Panc1 (cell line): ENCODE results near the gene EP300. TPM values are rescaled to one million over a fixed set of nuclear protein-coding genes. Genes with fewer than 3 reads are reported as not detected.

Experiments
- ATAC-seq: fragments of 200-7000 bp; cut with Tn5 transposase; 2 replicates; pipeline ENCODE4 v1.9.1; 2020; ENCODE audit warnings: mild to moderate bottlenecking, moderate library complexity
- BruUV-seq: library from RNA; stranded (reverse); fragments of 400-500 nt; replicated peaks from 2 replicates; lab custom pipeline; 2021; lab: Mats Ljungman, UMichigan
- CTCF ChIA-PET: fragments of 300-600 bp; sonication (Branson Sonifier 250); formaldehyde crosslinking; loops from one replicate; lab custom pipeline; 2022; ENCODE audit warnings: antibody characterized with exemption; lab: Charles Lee
- POLR2A ChIA-PET: fragments of 300-600 bp; sonication (Branson Sonifier 250); formaldehyde crosslinking; loops from one replicate; lab custom pipeline; 2022; ENCODE audit warnings: antibody characterized with exemption; lab: Charles Lee
- DNase-seq: peaks from one replicate; pipeline ENCODE4 v3.0.0-alpha.2; 2010; ENCODE audit warnings: low read depth, low spot score
- H3K27ac ChIP-seq: 2 replicates; pipeline ENCODE4 v1.5.1; 2011; ENCODE audit warnings: mild to moderate bottlenecking, low read length, inconsistent platforms
- H3K27me3 ChIP-seq: fragments of 200-500 bp; sonication (Bioruptor generic); 2 replicates; pipeline ENCODE4 v1.6.0; 2014; ENCODE audit warnings: low read length, inconsistent platforms; ENCODE audit not compliant: control insufficient read depth, insufficient read depth
- H3K36me3 ChIP-seq: fragments of 200-500 bp; sonication (Bioruptor generic); 2 replicates; pipeline ENCODE4 v1.5.1; 2014; ENCODE audit warnings: inconsistent platforms, mild to moderate bottlenecking, low read length, moderate library complexity; ENCODE audit not compliant: control insufficient read depth, insufficient read depth
- H3K4me1 ChIP-seq: 2 replicates; pipeline ENCODE4 v1.5.1; 2011; ENCODE audit warnings: inconsistent platforms, mild to moderate bottlenecking, low read length, moderate library complexity; ENCODE audit not compliant: control insufficient read depth, insufficient read depth
- H3K4me3 ChIP-seq, 2 experiments: 2 replicates each; pipeline ENCODE4 v1.5.1; 2011 to 2012; ENCODE audit warnings: low read depth in 2 of 2, low read length in 2 of 2, mild to moderate bottlenecking in 2 of 2, inconsistent platforms in 1 of 2, moderate library complexity in 1 of 2
- H3K9me3 ChIP-seq: fragments of 200-500 bp; sonication (Bioruptor generic); 2 replicates; pipeline ENCODE4 v1.5.1; 2014; ENCODE audit warnings: low read depth, mild to moderate bottlenecking, inconsistent platforms, low read length, moderate library complexity; ENCODE audit not compliant: control insufficient read depth, insufficient read depth
- POLR2AphosphoS5 ChIP-seq: IDR thresholded peaks from 2 replicates; pipeline ENCODE4 v1.6.1; 2012; ENCODE audit warnings: mild to moderate bottlenecking, low read depth, low read length, moderate library complexity
- REST ChIP-seq, 2 experiments: IDR thresholded peaks; 2 replicates each; pipeline ENCODE4 v1.6.1; 2011 to 2012; ENCODE audit warnings: low read depth in 2 of 2, control low read depth in 1 of 2, low read length in 1 of 2, mild to moderate bottlenecking in 1 of 2, moderate library complexity in 1 of 2; ENCODE audit not compliant: insufficient read depth in 1 of 2
- SIN3A ChIP-seq: IDR thresholded peaks from 2 replicates; pipeline ENCODE4 v1.6.1; 2012; ENCODE audit warnings: low read depth, mild to moderate bottlenecking, low read length, moderate library complexity, borderline replicate concordance; ENCODE audit not compliant: insufficient read depth
- TCF7L2 ChIP-seq: IDR thresholded peaks from 2 replicates; pipeline ENCODE4 v1.6.1; 2011; ENCODE audit warnings: mild to moderate bottlenecking, low read depth, low read length, inconsistent platforms
- in situ Hi-C: cut with HindIII; loops from 2 replicates; pipeline ENCODE4 v1.10.0; 2016; ENCODE audit warnings: low sequenced_read_pairs, low pct_unique_long_range_greater_than_20kb
- intact Hi-C: fragments of 100-400 bp; cut with micrococcal nuclease; formaldehyde crosslinking; loops from one replicate; pipeline ENCODE4 v1.10.0; 2022; ENCODE audit not compliant: unreplicated experiment
- total RNA-seq: library from RNA; stranded (reverse); gene quantifications from one replicate; pipeline ENCODE4 v1.2.1, GENCODE V29; 2021; ENCODE audit not compliant: unreplicated experiment
- TF ChIP-seq, protein P1 (sequence below): fragments of 450-650 bp; IDR thresholded peaks from 2 replicates; pipeline ENCODE4 v1.5.1; 2017; ENCODE audit warnings: mild to moderate bottlenecking

EP300 gene
- total RNA-seq, 1 experiment from 2014 or later = 46.8 TPM

DNA sequence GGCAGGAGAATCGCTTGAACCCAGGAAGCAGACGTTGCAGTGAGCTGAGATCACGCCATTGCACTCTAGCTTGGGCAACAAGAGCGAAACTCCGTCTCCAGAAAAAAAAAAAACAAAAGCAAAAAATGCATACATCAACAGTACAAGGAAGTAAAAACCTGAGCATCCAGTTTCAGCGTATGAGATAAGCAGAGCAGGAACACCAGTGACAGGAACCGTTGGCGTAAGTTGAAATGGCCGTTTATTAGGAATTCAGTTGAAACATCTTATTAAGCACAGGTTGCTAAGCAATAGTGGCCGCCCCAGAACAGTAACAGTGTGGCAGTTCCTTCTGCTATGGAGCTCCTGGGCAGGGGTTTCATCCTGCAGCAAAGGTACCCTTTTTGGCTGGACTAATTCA is 108.7 kb downstream of the EP300 start:
- DNase-seq (no peak), ATAC-seq (no peak)
- Histone ChIP-seq H3K9me3 (no peaks in the 10 kb centered on the region), H3K27ac (no peak overlapping the region), H3K4me1 (no peaks in the 10 kb centered on the region), H3K4me3 (no peak overlapping the region), H3K27me3 (no peaks in the 10 kb centered on the region), H3K36me3 (no peaks in the 10 kb centered on the region; the same call in 1 of the 2 replicates)
- POLR2A ChIA-PET = no interaction called here
- in situ Hi-C loops = no loop called here
- no TSS peak for BruUV-seq
- no peak for TF ChIP-seq SIN3A
- TF ChIP-seq, protein P1, sequence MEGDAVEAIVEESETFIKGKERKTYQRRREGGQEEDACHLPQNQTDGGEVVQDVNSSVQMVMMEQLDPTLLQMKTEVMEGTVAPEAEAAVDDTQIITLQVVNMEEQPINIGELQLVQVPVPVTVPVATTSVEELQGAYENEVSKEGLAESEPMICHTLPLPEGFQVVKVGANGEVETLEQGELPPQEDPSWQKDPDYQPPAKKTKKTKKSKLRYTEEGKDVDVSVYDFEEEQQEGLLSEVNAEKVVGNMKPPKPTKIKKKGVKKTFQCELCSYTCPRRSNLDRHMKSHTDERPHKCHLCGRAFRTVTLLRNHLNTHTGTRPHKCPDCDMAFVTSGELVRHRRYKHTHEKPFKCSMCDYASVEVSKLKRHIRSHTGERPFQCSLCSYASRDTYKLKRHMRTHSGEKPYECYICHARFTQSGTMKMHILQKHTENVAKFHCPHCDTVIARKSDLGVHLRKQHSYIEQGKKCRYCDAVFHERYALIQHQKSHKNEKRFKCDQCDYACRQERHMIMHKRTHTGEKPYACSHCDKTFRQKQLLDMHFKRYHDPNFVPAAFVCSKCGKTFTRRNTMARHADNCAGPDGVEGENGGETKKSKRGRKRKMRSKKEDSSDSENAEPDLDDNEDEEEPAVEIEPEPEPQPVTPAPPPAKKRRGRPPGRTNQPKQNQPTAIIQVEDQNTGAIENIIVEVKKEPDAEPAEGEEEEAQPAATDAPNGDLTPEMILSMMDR = no peak
- TF ChIP-seq TCF7L2 = no peak
- no peak for TF ChIP-seq REST (IDR thresholded peaks at IDR 0.05; ENCODE audit: insufficient read depth in 1 of 2, low read depth in 2 of 2, low read length in 1 of 2)
- TF ChIP-seq POLR2AphosphoS5 = no peak
- intact Hi-C loops = no loop called here
- CTCF ChIA-PET = no interaction called here

DNA sequence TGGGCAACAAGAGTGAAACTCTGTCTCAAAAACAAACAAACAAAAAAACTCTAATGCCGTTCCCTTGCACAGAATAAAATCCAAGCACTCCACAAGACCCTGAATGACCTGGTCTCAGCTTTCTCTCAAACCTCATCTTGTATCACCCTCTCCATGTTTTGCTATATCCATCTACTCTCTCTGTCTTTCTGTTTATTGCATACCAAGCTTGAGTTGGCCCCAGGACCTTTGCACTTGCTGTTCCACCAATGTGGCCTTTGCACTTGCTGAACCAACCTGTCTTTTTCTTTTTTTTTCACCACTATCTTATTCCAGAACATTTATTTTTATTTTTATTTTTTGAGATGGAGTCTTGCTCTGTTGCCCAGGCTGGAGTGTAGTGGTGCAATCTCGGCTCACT is 110.7 kb downstream of the EP300 start:
- intact Hi-C loops = no loop called here
- CTCF ChIA-PET = no interaction called here
- ATAC-seq = no peak

More for the DNA sequence above, 110.7 kb downstream of the EP300 start:
- POLR2A ChIA-PET = no interaction called here
- in situ Hi-C loops = no loop called here
- no peaks in the 10 kb centered on the region for H3K4me1 ChIP-seq
- no peaks in the 10 kb centered on the region for H3K27me3 ChIP-seq
- no peaks in the 10 kb centered on the region for H3K9me3 ChIP-seq
- no peaks in the 10 kb centered on the region; the same call in 1 of the 2 replicates for H3K36me3 ChIP-seq
- H3K4me3 ChIP-seq = no peak overlapping the region
- DNase-seq = no peak
- BruUV-seq = no TSS peak
- TF ChIP-seq POLR2AphosphoS5 = no peak
- TF ChIP-seq, protein P1 = no peak
- TF ChIP-seq TCF7L2 = no peak
- TF ChIP-seq SIN3A = no peak
- no peak for TF ChIP-seq REST (IDR thresholded peaks at IDR 0.05; ENCODE audit: insufficient read depth in 1 of 2, low read depth in 2 of 2, low read length in 1 of 2)
- no peak overlapping the region for H3K27ac ChIP-seq
